Adrenal gland (tissue), 12 donors: ENCODE results near the gene OR13C3. TPM values are rescaled to one million over a fixed set of nuclear protein-coding genes. Genes with fewer than 3 reads are reported as not detected.

Source experiments
- DNase-seq, 7 donors: peaks; one replicate each; pipeline ENCODE4 v3.0.0-alpha.2; 2019 to 2020
- H3K27ac ChIP-seq, 5 donors: fragments of 200-600 bp; sonication (generic) in 4 of 5; 1 replicate in 3 of 5; 2 replicates in 2 of 5; pipeline versions ENCODE4 v1.5.1 to v1.8.0; 2016 to 2020; ENCODE audit warnings: mild to moderate bottlenecking in 1 of 5
- H3K27me3 ChIP-seq: fragments of 200-600 bp; 2 replicates; pipeline ENCODE4 v1.8.0; 2021
- H3K36me3 ChIP-seq, 2 donors: fragments of 200-600 bp; replicated peaks in 1 of 2; 1 replicate in 1 of 2; 2 replicates in 1 of 2; pipeline versions ENCODE4 v1.5.1 to v1.8.0; 2018 to 2022
- H3K4me1 ChIP-seq, 2 donors: fragments of 200-600 bp; replicated peaks in 1 of 2; 1 replicate in 1 of 2; 2 replicates in 1 of 2; pipeline versions ENCODE4 v1.5.1 to v1.8.0; 2018 to 2021
- H3K4me3 ChIP-seq, 4 donors: fragments of 200-600 bp; sonication (generic) in 3 of 4; one replicate each; pipeline ENCODE4 v1.5.1; 2016 to 2018
- H3K9me3 ChIP-seq, 3 donors: fragments of 200-600 bp; sonication (generic) in 1 of 3; replicated peaks in 1 of 3; 1 replicate in 2 of 3; 2 replicates in 1 of 3; pipeline versions ENCODE4 v1.5.1 to v1.8.0; 2016 to 2021
- POLR2A ChIP-seq, 2 donors: fragments of 450-650 bp; IDR thresholded peaks; one replicate each; pipeline ENCODE4 v1.6.1; 2017; ENCODE audit warnings: antibody characterized with exemption in 2 of 2, mild to moderate bottlenecking in 2 of 2, moderate library complexity in 1 of 2
- WGBS, 4 donors: extraction: QIAGEN DNeasy Blood & Tissue Kit in 2 of 4; methylation state at CpG; one replicate each; pipeline versions ENCODE4 v1.1.5 to v1.1.7; 2013 to 2017; 5-methylcytosine and 5-hydroxymethylcytosine counted together
- intact Hi-C, 2 donors: fragments of 100-400 bp; cut with DNase I; formaldehyde crosslinking; loops; one replicate each; pipeline versions ENCODE4 v1.14.1 to v1.15.0; 2022 to 2023
- polyA plus RNA-seq, 3 donors: library from polyadenylated mRNA; stranded (reverse); fragments of 200-250 nt in 2 of 3; fragments of 350-450 nt in 1 of 3; fragmentation: Illumina TruSeq in 1 of 3; extraction: RNeasy Lipid Tissue Mini Kit (QIAGEN cat#74804) in 1 of 3; gene quantifications; one replicate each; pipeline ENCODE4 v1.2.3, GENCODE V29; 2013 to 2014
- total RNA-seq, 9 donors: library from RNA; depleted of rRNA in 4 of 9; stranded (reverse); fragments of >200 nt in 4 of 9; fragments of 120-200 nt in 1 of 9; fragmentation: NEBNext Ultra II Directional in 1 of 9; extraction: Animal tissue kit (Norgen Biotek cat#: 25700) in 1 of 9; gene quantifications; one replicate each; pipeline versions ENCODE4 v1.1.0 to v1.2.4, GENCODE V29; 2013 to 2023
- TF ChIP-seq, protein P1 (sequence below), 6 experiments: fragments of 450-650 bp in 4 of 6; fragments of 200-600 bp in 2 of 6; sonication (generic) in 1 of 6; IDR thresholded peaks; 1 replicate in 5 of 6; 2 replicates in 1 of 6; pipeline versions ENCODE4 v1.5.1 to v1.8.0; 2016 to 2021; ENCODE audit warnings: antibody characterized with exemption in 6 of 6, mild to moderate bottlenecking in 2 of 6, moderate library complexity in 1 of 6
- donor health status: healthy with polysubstance abuse.
- donor health status: Bipolar disorder and iron deficiency.
- donor health status: DM: yes; HTN: yes; CAD: no.
- donor health status: DM: no; HTN: no; CAD: no.
- donor health status: DM: no; HTN: no; CAD: no.
- donor health status: DM: yes; HTN: yes; CAD: no.

The OR13C3 gene
- total and polyA plus RNA-seq, 12 donors: 1.8 TPM; not detected in 11

DNA sequence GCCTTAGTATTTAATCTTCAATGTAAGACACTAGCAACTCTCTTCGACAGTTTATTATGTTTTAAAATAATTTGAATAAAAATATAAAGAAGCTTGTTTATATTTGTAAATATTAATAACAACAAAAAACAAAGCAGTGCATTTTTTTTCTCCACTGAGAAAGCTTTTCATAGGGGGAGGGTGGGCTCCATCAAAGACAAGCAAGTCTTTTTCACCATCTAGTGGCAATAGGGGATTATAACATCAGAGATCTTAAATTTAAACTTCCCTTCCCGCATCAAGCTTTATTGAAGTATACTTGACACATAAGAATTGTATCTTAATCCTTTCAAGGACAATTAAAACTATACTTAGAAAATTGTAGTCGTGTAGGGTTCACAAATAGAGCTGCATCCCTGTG, 41.8 kb downstream of the OR13C3 start:
- 26 to 41% (median 38%) methylated on average over 3 of the region's 3 CpGs for WGBS, 4 donors
- Histone ChIP-seq H3K36me3 (no peaks in the 10 kb centered on the region), H3K27me3 (no peaks in the 10 kb centered on the region)

More for the DNA sequence above, 41.8 kb downstream of the OR13C3 start:
- Histone ChIP-seq H3K9me3 (no peaks in the 10 kb centered on the region), H3K4me3 (no peak overlapping the region), H3K27ac (no peak overlapping the region), H3K4me1 (no peaks in the 10 kb centered on the region)
- DNase-seq: no peak
- no peak for TF ChIP-seq POLR2A (IDR thresholded peaks at IDR 0.05)
- TF ChIP-seq, protein P1, sequence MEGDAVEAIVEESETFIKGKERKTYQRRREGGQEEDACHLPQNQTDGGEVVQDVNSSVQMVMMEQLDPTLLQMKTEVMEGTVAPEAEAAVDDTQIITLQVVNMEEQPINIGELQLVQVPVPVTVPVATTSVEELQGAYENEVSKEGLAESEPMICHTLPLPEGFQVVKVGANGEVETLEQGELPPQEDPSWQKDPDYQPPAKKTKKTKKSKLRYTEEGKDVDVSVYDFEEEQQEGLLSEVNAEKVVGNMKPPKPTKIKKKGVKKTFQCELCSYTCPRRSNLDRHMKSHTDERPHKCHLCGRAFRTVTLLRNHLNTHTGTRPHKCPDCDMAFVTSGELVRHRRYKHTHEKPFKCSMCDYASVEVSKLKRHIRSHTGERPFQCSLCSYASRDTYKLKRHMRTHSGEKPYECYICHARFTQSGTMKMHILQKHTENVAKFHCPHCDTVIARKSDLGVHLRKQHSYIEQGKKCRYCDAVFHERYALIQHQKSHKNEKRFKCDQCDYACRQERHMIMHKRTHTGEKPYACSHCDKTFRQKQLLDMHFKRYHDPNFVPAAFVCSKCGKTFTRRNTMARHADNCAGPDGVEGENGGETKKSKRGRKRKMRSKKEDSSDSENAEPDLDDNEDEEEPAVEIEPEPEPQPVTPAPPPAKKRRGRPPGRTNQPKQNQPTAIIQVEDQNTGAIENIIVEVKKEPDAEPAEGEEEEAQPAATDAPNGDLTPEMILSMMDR (IDR thresholded peaks at IDR 0.05): peak in 1 of 6 experiments; percentile 27
- intact Hi-C loops: no loop called here

Other genes with a start within 250 kb of the OR13C3 start
- gene OR13F1, start 32.6 kb downstream of the OR13C3 start, total RNA-seq: not detected
- not detected for gene OR13F1, start 32.6 kb downstream of the OR13C3 start, polyA plus RNA-seq
- gene OR13C4, start 9.6 kb downstream of the OR13C3 start, total RNA-seq: 1 to 10 TPM in 1 of 9 donors, not detected in 8; 1.6 TPM
- gene OR13C4, start 9.6 kb downstream of the OR13C3 start, polyA plus RNA-seq: not detected
- gene OR13C8, start 32.3 kb upstream of the OR13C3 start, total RNA-seq: not detected
- not detected for gene OR13C8, start 32.3 kb upstream of the OR13C3 start, polyA plus RNA-seq
- 1 to 10 TPM in 1 of 9 donors, not detected in 8; 1.2 TPM for gene OR13C5, start 62.6 kb upstream of the OR13C3 start, total RNA-seq
- not detected for gene OR13C5, start 62.6 kb upstream of the OR13C3 start, polyA plus RNA-seq
- under 1 TPM in 1 of 9 donors, not detected in 8; 0.83 TPM for gene OR13C2, start 68.8 kb upstream of the OR13C3 start, total RNA-seq
- gene OR13C2, start 68.8 kb upstream of the OR13C3 start, polyA plus RNA-seq: not detected
- 1 to 10 TPM in 1 of 9 donors, under 1 TPM in 1, not detected in 7; 0.27 to 1.2 TPM for gene OR13C9, start 81.3 kb upstream of the OR13C3 start, total RNA-seq
- not detected for gene OR13C9, start 81.3 kb upstream of the OR13C3 start, polyA plus RNA-seq
- not detected for gene OR13D1, start 157.7 kb upstream of the OR13C3 start, total RNA-seq
- not detected for gene OR13D1, start 157.7 kb upstream of the OR13C3 start, polyA plus RNA-seq
- 100 to 1,000 TPM in 1 of 9 donors, 10 to 100 TPM in 8; 32.3 to 164 (median 45.7) TPM for gene NIPSNAP3A, start 210.8 kb upstream of the OR13C3 start, total RNA-seq
- gene NIPSNAP3A, start 210.8 kb upstream of the OR13C3 start, polyA plus RNA-seq: 10 to 100 TPM; 18.3 to 49.2 (median 34.1) TPM
- 10 to 100 TPM in 6 of 9 donors, 1 to 10 TPM in 3; 8.1 to 28.2 (median 13.4) TPM for gene NIPSNAP3B, start 227.3 kb upstream of the OR13C3 start, total RNA-seq
- 10 to 100 TPM in 2 of 3 donors, 1 to 10 TPM in 1; 8.5 to 36.5 (median 14.0) TPM for gene NIPSNAP3B, start 227.3 kb upstream of the OR13C3 start, polyA plus RNA-seq